OCI-LY1 (cell line): ENCODE data around the gene TAF4.

Experiments
- EZH2 ChIP-seq: fragments of 200-600 bp; sonication (generic), shearing (Covaris generic); IDR thresholded peaks from 2 replicates; pipeline ENCODE4 v1.8.0; 2017; ENCODE audit warnings: borderline replicate concordance, mixed run types, mild to moderate bottlenecking, antibody characterized with exemption, low read length, moderate library complexity, mixed read lengths
- TF ChIP-seq, protein P1 (sequence below): fragments of 200-600 bp; sonication (generic), shearing (Covaris generic); IDR thresholded peaks from 2 replicates; pipeline ENCODE4 v1.5.1; 2017; ENCODE audit warnings: mild to moderate bottlenecking, antibody characterized with exemption, low read length, moderate library complexity, mixed read lengths

DNA sequence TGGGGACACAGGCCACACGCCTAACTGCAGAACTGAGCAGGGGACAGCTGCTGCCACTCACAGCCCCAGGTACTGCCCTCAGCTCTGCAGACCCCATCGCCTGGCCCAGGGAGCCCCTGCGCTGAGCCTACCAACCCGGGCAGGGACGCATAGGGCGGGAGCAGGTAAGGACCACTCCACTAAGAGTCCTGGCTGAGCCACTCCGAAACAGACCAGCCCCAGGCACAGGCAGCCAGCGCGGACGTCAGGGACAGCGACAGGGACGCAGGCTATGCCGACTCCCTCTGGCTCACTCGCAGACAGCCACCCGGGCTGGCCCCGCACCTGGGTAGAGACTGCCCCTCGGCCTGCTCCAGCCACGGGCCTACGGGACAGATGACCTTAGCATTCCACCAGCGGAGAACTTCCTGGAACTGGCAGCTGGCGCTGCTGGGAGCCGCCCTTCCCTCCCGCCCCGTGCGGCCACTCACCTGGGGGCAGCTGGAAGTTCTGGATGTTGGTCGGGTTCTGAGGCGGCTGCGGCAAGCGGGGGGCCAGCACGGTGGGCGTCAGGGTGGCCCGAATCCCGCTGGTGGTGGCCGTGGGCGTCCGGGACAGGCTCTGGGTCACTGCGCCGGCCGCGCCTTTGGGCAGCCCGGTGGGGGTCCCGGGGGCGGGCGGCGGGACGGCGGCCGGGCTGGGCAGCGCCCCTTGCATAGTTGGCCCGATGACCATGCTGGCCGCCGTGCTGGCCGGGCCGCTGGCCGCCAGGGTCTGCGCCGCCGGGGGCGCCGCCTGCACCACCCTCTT, 1.5 kb downstream of the TAF4 start:
- TF ChIP-seq, protein P1, sequence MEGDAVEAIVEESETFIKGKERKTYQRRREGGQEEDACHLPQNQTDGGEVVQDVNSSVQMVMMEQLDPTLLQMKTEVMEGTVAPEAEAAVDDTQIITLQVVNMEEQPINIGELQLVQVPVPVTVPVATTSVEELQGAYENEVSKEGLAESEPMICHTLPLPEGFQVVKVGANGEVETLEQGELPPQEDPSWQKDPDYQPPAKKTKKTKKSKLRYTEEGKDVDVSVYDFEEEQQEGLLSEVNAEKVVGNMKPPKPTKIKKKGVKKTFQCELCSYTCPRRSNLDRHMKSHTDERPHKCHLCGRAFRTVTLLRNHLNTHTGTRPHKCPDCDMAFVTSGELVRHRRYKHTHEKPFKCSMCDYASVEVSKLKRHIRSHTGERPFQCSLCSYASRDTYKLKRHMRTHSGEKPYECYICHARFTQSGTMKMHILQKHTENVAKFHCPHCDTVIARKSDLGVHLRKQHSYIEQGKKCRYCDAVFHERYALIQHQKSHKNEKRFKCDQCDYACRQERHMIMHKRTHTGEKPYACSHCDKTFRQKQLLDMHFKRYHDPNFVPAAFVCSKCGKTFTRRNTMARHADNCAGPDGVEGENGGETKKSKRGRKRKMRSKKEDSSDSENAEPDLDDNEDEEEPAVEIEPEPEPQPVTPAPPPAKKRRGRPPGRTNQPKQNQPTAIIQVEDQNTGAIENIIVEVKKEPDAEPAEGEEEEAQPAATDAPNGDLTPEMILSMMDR = no peak
- TF ChIP-seq EZH2 = no peak
